Measurements from ENCODE around the gene SDHC. TPM values are rescaled to one million over a fixed set of nuclear protein-coding genes. Genes with fewer than 3 reads are reported as not detected.
A peak's percentile ranks its signal among the peaks of the same experiment; 100 is the strongest.
"Not testable (repeated sequence)": the region's sequence is repeated elsewhere in the genome, so short reads cannot be mapped to it uniquely, and the experiment has no call there.

SDHC gene
- total RNA-seq, 3 donors from 2014 or later (not counting 1 experiment from before 2014, with no cell fraction given), result 74.5 to 97.3 (median 86.0) TPM

- no peak overlapping the region for H3K27ac ChIP-seq (ENCODE audit: low read length)
- ATAC-seq (no peak), DNase-seq (no peak)
- no peaks in the 10 kb centered on the region for H3K36me3 Mint-ChIP-seq
- intact Hi-C loops (cut with micrococcal nuclease), result no loop called here
- WGBS (ENCODE audit: insufficient coverage), result 88% methylated on average over 3 of the region's 3 CpGs
- TF ChIP-seq, protein P1, sequence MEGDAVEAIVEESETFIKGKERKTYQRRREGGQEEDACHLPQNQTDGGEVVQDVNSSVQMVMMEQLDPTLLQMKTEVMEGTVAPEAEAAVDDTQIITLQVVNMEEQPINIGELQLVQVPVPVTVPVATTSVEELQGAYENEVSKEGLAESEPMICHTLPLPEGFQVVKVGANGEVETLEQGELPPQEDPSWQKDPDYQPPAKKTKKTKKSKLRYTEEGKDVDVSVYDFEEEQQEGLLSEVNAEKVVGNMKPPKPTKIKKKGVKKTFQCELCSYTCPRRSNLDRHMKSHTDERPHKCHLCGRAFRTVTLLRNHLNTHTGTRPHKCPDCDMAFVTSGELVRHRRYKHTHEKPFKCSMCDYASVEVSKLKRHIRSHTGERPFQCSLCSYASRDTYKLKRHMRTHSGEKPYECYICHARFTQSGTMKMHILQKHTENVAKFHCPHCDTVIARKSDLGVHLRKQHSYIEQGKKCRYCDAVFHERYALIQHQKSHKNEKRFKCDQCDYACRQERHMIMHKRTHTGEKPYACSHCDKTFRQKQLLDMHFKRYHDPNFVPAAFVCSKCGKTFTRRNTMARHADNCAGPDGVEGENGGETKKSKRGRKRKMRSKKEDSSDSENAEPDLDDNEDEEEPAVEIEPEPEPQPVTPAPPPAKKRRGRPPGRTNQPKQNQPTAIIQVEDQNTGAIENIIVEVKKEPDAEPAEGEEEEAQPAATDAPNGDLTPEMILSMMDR (IDR thresholded peaks at IDR 0.05), result no peak
- no peak overlapping the region for H3K4me3 Mint-ChIP-seq
- H3K27me3 Mint-ChIP-seq (ENCODE audit: low read depth in 2 of 2), result peaks cover 0 to 3% of the 10 kb centered on the region in 2 donors
- no peak overlapping the region for H3K4me3 ChIP-seq (ENCODE audit: low read length)
- H3K36me3 ChIP-seq (ENCODE audit: control insufficient read depth, insufficient read depth, low read length), result no peaks in the 10 kb centered on the region
- H3K9me3 Mint-ChIP-seq, result peaks cover 0 to 2% of the 10 kb centered on the region in 2 donors
- no peaks in the 10 kb centered on the region for H3K9me3 ChIP-seq (ENCODE audit: control insufficient read depth, insufficient read depth, low read length)
- H3K27me3 ChIP-seq (ENCODE audit: control insufficient read depth, insufficient read depth, low read length), result no peaks in the 10 kb centered on the region
- H3K27ac Mint-ChIP-seq, result no peak overlapping the region
- H3K4me1 Mint-ChIP-seq, result peaks cover 45 to 53% of the 10 kb centered on the region in 2 donors
- peaks cover 18% of the 10 kb centered on the region for H3K4me1 ChIP-seq (ENCODE audit: control insufficient read depth, insufficient read depth, low read length)
Measured at GRCh38 chr1:161402446-161402845, 88.3 kb downstream of the SDHC start.

- Mint-ChIP-seq H3K4me3 (peak overlapping the region; percentile 52), H3K4me1 (peaks cover 49 to 57% of the 10 kb centered on the region in 2 donors), H3K27me3 (ENCODE audit: low read depth in 2 of 2) (peaks cover 0 to 5% of the 10 kb centered on the region in 2 donors), H3K36me3 (no peaks in the 10 kb centered on the region), H3K27ac (no peak overlapping the region), H3K9me3 (peaks cover 0 to 2% of the 10 kb centered on the region in 2 donors)
- H3K36me3 ChIP-seq (ENCODE audit: control insufficient read depth, insufficient read depth, low read length), result no peaks in the 10 kb centered on the region
- DNase-seq (no peak), ATAC-seq (no peak)
- H3K9me3 ChIP-seq (ENCODE audit: control insufficient read depth, insufficient read depth, low read length), result no peaks in the 10 kb centered on the region
- no peak overlapping the region for H3K4me3 ChIP-seq (ENCODE audit: low read length)
- H3K27ac ChIP-seq (ENCODE audit: low read length), result no peak overlapping the region
- WGBS (ENCODE audit: insufficient coverage), result 59% methylated on average over 11 of the region's 11 CpGs
- TF ChIP-seq, protein P1 (IDR thresholded peaks at IDR 0.05), result no peak
- peaks cover 9% of the 10 kb centered on the region for H3K4me1 ChIP-seq (ENCODE audit: control insufficient read depth, insufficient read depth, low read length)
- intact Hi-C loops (cut with micrococcal nuclease), result no loop called here
- no peaks in the 10 kb centered on the region for H3K27me3 ChIP-seq (ENCODE audit: control insufficient read depth, insufficient read depth, low read length)
Measured at GRCh38 chr1:161404051-161404597, 89.9 kb downstream of the SDHC start.

GRCh38 chr1:161406551-161406950, 92.4 kb downstream of the SDHC start:
- H3K4me3 ChIP-seq (ENCODE audit: low read length); H3K27me3 Mint-ChIP-seq (ENCODE audit: low read depth in 2 of 2); ATAC-seq; H3K36me3 Mint-ChIP-seq; H3K27me3 ChIP-seq (ENCODE audit: control insufficient read depth, insufficient read depth, low read length); intact Hi-C loops (cut with micrococcal nuclease); H3K36me3 ChIP-seq (ENCODE audit: control insufficient read depth, insufficient read depth, low read length); H3K9me3 Mint-ChIP-seq; H3K27ac Mint-ChIP-seq; H3K9me3 ChIP-seq (ENCODE audit: control insufficient read depth, insufficient read depth, low read length); DNase-seq; H3K27ac ChIP-seq (ENCODE audit: low read length); H3K4me3 Mint-ChIP-seq: not testable (repeated sequence)
- WGBS (ENCODE audit: insufficient coverage), result 97% methylated on average over 17 of the region's 17 CpGs
- peaks cover 45 to 54% of the 10 kb centered on the region in 2 donors for H3K4me1 Mint-ChIP-seq
- H3K4me1 ChIP-seq (ENCODE audit: control insufficient read depth, insufficient read depth, low read length), result peaks cover 13% of the 10 kb centered on the region

DNA sequence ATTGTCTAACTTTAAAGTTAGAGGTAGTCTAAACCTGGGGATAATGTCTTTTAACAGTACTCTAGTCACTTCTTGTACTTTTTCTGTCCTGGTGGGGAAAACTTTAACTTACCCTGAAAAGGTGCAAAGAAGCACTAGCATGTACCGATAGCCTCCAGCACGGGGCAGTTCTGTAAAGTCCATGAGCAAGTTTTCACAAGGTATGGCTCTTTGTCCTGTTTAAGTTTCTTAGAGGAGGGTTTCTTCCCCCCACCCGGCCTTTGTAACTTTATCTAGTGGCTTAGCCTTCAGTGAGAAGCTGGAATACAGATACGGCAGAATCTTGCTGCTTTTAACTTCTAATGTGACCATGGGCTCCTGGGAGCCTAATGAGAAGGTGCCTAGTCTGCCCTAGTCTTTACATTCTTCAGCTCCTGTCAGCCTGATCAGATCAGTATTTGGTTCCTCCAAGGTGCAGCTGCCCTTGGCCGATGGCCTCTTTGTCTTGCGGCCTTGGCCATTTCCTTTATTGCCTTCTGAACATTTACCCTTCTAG, 93.3 kb downstream of the SDHC start:
- no peaks in the 10 kb centered on the region for H3K27me3 ChIP-seq (ENCODE audit: control insufficient read depth, insufficient read depth, low read length)
- Mint-ChIP-seq H3K36me3 (no peaks in the 10 kb centered on the region), H3K9me3 (peaks cover 0 to 2% of the 10 kb centered on the region in 2 donors), H3K4me1 (peaks cover 45 to 47% of the 10 kb centered on the region in 2 donors), H3K27ac (no peak overlapping the region), H3K4me3 (no peak overlapping the region), H3K27me3 (ENCODE audit: low read depth in 2 of 2) (peaks cover 0 to 2% of the 10 kb centered on the region in 2 donors)
- no peak for DNase-seq
- TF ChIP-seq, protein P1 (IDR thresholded peaks at IDR 0.05), result no peak
- no peaks in the 10 kb centered on the region for H3K36me3 ChIP-seq (ENCODE audit: control insufficient read depth, insufficient read depth, low read length)
- H3K27ac ChIP-seq (ENCODE audit: low read length), result no peak overlapping the region
- ATAC-seq, result no peak
- whole genome bisulfite sequencing (ENCODE audit: insufficient coverage), result 95% methylated on average over 6 of the region's 6 CpGs
- intact Hi-C loops (cut with micrococcal nuclease), result no loop called here
- H3K4me3 ChIP-seq (ENCODE audit: low read length), result no peak overlapping the region
- peaks cover 13% of the 10 kb centered on the region for H3K4me1 ChIP-seq (ENCODE audit: control insufficient read depth, insufficient read depth, low read length)
- H3K9me3 ChIP-seq (ENCODE audit: control insufficient read depth, insufficient read depth, low read length), result no peaks in the 10 kb centered on the region
